ENCODE data around the gene DLEC1.

DNA sequence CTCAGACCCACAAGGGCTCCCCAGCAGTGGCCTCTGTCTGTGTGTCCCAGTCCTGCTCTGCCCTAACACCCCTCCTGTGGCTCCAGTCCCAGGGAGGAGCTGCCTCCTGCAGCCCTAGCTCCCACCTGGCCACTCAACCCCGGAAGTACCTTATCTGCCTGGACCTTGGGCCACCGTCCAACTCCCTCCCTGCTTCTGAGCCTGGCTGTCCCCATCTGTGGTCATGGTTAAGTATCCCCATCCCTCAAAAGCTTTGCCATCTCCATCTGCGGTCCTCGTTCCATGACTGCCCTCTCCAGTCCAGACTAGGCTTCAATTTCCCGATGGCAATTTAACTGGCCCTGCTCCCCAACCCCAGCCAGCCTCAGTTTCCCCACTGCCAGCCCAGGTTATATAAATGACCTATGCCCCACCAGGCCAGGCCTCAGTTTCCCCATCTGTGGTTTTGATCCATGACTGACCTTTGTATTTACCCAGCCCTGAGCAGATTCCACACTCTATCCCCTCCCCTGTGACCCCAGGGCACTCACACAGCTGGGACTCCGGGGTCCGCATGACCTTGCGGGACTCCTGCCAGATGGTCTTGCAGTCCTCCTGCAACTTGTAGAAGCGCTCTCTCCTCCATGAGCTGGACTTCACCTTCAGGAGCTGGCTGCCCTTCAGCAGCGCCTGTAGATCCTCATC is 19.2 kb upstream of the DLEC1 start:
- TF ChIP-seq, protein P1, sequence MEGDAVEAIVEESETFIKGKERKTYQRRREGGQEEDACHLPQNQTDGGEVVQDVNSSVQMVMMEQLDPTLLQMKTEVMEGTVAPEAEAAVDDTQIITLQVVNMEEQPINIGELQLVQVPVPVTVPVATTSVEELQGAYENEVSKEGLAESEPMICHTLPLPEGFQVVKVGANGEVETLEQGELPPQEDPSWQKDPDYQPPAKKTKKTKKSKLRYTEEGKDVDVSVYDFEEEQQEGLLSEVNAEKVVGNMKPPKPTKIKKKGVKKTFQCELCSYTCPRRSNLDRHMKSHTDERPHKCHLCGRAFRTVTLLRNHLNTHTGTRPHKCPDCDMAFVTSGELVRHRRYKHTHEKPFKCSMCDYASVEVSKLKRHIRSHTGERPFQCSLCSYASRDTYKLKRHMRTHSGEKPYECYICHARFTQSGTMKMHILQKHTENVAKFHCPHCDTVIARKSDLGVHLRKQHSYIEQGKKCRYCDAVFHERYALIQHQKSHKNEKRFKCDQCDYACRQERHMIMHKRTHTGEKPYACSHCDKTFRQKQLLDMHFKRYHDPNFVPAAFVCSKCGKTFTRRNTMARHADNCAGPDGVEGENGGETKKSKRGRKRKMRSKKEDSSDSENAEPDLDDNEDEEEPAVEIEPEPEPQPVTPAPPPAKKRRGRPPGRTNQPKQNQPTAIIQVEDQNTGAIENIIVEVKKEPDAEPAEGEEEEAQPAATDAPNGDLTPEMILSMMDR (conservative IDR thresholded peaks at IDR 0.05), result no peak
- no peak for TF ChIP-seq ZFX (IDR thresholded peaks at IDR 0.05)
